ENCODE measurements around the gene ADAM8.

- TF ChIP-seq CTCF (IDR thresholded peaks at IDR 0.05; ENCODE audit: insufficient read depth, low read length), result no peak
- TF ChIP-seq GABPA (IDR thresholded peaks at IDR 0.05; ENCODE audit: low read depth), result no peak
- TF ChIP-seq POLR2AphosphoS5 (IDR thresholded peaks at IDR 0.05; ENCODE audit: low read depth), result no peak
- no peak for TF ChIP-seq REST (IDR thresholded peaks at IDR 0.05; ENCODE audit: insufficient replicate concordance, low read depth)
- no peak for TF ChIP-seq SPI1 (IDR thresholded peaks at IDR 0.05; ENCODE audit: borderline replicate concordance, low read depth)
Measured at GRCh38 chr10:133213641-133214467, 62.8 kb downstream of the ADAM8 start.

Measured in HL-60 (cell line).